ENCODE measurements around the gene SLC40A1.
"Not testable (repeated sequence)": the region's sequence is repeated elsewhere in the genome, so short reads cannot be mapped to it uniquely, and the experiment has no call there.

Gene SLC40A1, protein sequence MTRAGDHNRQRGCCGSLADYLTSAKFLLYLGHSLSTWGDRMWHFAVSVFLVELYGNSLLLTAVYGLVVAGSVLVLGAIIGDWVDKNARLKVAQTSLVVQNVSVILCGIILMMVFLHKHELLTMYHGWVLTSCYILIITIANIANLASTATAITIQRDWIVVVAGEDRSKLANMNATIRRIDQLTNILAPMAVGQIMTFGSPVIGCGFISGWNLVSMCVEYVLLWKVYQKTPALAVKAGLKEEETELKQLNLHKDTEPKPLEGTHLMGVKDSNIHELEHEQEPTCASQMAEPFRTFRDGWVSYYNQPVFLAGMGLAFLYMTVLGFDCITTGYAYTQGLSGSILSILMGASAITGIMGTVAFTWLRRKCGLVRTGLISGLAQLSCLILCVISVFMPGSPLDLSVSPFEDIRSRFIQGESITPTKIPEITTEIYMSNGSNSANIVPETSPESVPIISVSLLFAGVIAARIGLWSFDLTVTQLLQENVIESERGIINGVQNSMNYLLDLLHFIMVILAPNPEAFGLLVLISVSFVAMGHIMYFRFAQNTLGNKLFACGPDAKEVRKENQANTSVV

DNA sequence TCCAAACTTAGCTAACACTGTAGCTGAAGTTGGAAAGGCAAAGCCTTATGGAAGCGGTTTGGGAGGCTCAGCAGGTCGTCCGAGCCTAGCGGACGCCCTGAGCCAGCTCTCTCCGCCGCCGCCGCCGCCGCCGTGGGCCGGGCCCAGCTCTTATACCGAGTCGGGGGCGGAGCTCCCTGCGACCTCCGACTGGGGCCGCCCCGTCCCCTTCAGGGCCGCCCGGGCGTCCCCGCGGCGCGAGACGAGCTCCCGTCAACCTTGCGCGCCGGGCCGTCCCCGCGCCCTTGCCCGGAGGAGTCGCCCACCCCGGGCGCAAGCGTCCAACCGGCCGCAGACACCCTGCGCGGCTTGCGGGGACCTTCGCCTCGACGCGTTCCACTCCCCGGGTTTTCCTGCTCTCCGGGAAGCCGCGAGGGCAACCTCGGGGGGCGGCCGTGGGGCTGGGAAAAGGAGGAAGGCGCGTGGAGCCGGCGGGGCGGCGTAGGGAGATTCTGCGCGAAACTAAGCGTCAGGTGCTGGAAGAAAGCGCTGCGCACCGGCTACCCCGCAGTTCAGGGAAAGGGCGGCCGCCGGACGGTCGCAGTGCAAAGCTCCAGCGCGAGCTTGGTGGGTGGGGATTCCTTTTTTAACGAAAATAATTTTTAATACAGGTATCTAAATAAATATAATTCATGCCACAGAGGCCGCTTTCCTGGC, at the start of gene SLC40A1:
TSS of gene SLC40A1 (minus strand) at position 129 of the 696 bp plus-strand sequence. CDS start 326 bp downstream, outside the sequence.
- DNase-seq, result peak; percentile 36

DNA sequence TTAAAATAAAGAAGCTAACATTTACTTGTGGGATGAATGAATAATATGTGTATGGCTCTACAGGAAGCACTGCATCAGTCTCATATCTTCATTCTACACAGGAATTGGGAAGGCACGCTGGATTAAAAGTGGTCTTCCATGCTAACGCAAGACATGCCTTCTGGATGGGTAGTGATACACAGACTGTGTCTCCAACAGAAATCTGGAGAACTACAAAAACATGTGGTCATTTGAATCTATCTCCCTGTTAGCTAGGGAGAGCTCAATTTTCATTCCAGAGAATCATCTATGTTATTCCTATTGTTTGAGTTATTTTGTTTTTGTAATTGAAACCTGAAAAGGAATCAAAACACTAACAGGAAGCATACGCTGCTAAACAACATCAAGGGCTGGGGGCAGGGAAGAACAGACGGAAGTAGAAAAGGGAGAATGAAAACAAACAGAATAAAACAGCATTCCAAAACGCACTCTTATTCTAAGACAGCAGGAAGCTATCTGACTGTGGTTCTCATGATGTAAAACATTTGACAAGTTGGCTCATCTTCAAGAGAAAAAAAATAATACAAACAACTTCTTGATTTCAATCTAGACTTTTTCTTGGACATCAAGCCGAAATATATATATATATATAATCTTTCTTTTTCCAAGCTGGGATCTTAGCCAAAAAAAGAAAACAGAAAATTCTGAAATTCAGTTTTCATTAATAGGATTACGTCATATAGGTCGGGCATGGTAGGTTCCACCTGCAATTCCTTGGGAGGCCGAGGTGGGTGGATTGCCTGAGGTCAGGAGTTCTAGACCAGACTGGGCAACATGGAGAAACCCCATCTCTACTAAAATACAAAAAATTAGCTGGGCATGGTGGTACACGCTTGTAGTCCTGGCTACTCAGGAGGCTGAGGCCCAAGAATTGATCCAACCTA, 49.2 kb upstream of the SLC40A1 start:
- DNase-seq, result no peak

GRCh38 chr2:189628817-189629530, 48.4 kb upstream of the SLC40A1 start:
- DNase-seq, result no peak

DNA sequence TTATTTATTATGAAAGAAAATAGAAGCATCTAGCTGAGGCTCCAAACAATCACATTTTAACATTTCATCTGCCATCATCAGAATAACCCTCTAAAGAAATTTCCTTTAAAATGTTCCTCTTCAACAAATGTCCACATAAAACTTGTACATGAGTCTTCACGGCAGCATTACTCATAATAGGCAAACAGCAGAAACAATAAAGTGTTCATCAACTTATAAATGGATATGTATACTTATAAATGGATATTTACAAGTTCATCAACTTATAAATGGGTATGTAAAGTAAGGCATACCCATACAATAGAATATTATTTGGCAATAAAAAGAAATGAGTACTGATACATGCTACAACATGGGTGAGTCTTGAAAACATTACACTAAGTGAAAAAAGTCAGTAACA, 47.2 kb upstream of the SLC40A1 start:
- no peak for DNase-seq

DNA sequence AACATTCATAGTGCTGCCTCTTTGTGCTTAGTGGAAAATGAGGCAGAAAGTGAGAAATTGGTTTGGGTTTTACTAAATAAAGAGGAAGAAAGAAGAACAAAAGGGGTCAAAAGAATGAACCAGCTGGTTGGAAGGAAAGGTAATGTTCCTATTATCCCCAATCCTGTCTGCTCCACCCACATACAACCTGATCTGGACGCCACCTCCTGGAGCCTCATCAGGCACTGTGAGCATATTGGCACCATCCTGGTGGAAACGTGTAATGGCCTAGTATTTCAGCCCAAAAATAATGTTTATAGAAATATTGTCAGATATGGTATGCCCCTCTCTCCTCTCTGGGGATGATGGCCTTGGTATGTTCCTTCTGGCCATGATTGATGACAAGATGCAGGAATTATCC, 45.0 kb upstream of the SLC40A1 start:
- no peak for DNase-seq

GRCh38 chr2:189624648-189625355, 44.2 kb upstream of the SLC40A1 start:
- DNase-seq, result no peak

- DNase-seq, result no peak
These were observed 42.5 kb upstream of the SLC40A1 start for GRCh38 chr2:189623049-189623448.

- no peak for DNase-seq
These were observed 41.2 kb upstream of the SLC40A1 start for GRCh38 chr2:189621781-189622180.

GRCh38 chr2:189618197-189618596, 37.6 kb upstream of the SLC40A1 start:
- DNase-seq, result no peak

- DNase-seq, result no peak
These were observed 34.0 kb upstream of the SLC40A1 start for GRCh38 chr2:189614585-189614984.

- DNase-seq, result no peak
These were observed 33.2 kb upstream of the SLC40A1 start for GRCh38 chr2:189613650-189614420.

DNA sequence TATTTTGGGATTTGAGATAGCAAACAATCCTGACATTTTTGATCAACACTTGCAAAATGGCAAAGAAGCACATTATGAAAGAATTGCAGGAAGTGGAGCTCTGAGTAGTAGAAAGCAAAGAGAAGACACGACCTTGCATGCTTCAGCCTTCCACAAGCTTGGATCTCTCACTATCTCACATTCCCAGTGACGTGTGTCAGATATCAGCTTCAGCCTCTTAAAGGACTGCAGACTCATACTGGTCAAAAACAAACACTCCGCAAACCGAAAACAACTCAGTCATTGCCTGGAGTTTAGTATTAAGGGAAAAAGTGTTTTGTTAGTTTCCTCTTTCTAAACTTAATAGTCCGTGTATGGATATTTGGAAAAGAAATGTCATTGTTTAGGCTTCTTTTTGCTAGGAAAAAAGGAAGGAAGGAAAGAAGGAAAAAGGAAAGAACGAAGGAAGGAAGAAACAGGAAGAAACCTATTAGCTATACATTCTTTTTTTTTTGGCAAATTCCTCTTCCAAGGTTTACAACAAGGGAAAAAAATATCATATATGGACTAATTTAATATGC, 32.6 kb upstream of the SLC40A1 start:
- no peak for DNase-seq

- DNase-seq, result no peak
These were observed 30.1 kb upstream of the SLC40A1 start for GRCh38 chr2:189610700-189611099.

GRCh38 chr2:189609853-189610252, 29.3 kb upstream of the SLC40A1 start:
- no peak for DNase-seq

GRCh38 chr2:189609423-189609816, 28.8 kb upstream of the SLC40A1 start:
- no peak for DNase-seq

DNA sequence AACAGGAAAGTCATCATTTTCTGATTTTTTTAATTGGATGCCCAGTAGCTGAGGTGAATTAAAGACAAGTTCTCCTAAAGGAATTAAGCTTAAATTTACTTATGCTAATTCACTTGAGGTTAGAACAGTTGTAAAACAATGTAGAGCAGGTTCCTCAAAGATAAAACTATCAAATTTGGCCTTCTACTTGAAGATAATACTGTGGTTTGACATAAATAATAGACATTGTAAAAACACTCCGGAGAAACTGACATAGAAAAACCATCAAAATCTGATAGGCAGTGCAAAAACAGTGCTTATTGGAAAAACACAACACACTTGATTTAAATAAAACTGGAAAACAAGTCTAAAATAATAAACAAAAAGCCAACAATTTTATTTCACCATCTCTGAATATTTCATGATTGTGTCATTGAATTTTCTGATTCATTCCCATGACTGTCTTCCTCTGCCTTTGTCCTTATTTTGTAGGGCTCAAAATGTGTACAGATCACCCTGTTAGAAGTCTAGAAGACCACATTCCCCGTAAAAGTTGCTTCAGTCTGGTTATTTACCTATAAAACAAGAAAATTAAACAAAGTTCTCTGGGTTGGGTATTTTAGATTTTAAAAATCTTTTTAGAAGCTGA, 28.3 kb upstream of the SLC40A1 start:
- no peak for DNase-seq

- DNase-seq, result no peak
These were observed 27.6 kb upstream of the SLC40A1 start for GRCh38 chr2:189608170-189608569.

- DNase-seq, result no peak
These were observed 21.6 kb upstream of the SLC40A1 start for GRCh38 chr2:189602233-189602632.

DNA sequence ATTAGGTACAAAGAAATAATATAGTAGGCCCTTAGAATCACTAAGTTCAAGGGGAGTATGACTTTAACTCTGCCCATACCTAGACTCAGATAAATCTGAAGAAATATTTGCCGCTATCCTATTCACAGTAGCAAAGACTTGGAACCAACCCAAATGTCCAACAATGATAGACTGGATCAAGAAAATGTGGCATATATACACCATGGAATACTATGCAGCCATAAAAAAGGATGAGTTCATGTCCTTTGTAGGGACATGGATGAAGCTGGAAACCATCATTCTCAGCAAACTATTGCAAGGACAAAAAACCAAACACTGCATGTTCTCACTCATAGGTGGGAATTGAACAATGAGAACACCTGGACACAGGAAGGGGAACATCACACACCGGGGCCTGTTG, 21.1 kb upstream of the SLC40A1 start:
- DNase-seq, result not testable (repeated sequence)

- no peak for DNase-seq
These were observed 20.5 kb upstream of the SLC40A1 start for GRCh38 chr2:189601043-189601442.
